HG03066 (cell line): ENCODE results near the gene RAB33A.
A peak's percentile ranks its signal among the peaks of the same experiment; 100 is the strongest.

Experiments
- ATAC-seq: cut with Tn5 transposase; IDR thresholded peaks from one replicate; pipeline ENCODE4 v1.9.1; 2021; ENCODE audit warnings: low read depth; ENCODE audit not compliant: unreplicated experiment

RAB33A gene

GRCh38 chrX:130170752-130171445 lies 863 bp upstream of the RAB33A start:
- peak; percentile 67 for ATAC-seq

GRCh38 chrX:130172127-130172845 lies 524 bp downstream of the RAB33A start:
- ATAC-seq: no peak

GRCh38 chrX:130173190-130173895 lies 1.6 kb downstream of the RAB33A start:
- peak; percentile 41 for ATAC-seq

GRCh38 chrX:130174045-130174704 lies 2.4 kb downstream of the RAB33A start:
- no peak for ATAC-seq

GRCh38 chrX:130174937-130175336 lies 3.2 kb downstream of the RAB33A start:
- no peak for ATAC-seq

- ATAC-seq: peak; percentile 74
Measured at GRCh38 chrX:130176354-130176776, 4.6 kb downstream of the RAB33A start.

- no peak for ATAC-seq
Measured at GRCh38 chrX:130176942-130177341, 5.2 kb downstream of the RAB33A start.

- no peak for ATAC-seq
Measured at GRCh38 chrX:130179170-130179569, 7.4 kb downstream of the RAB33A start.

- no peak for ATAC-seq
Measured at GRCh38 chrX:130179579-130180215, 7.9 kb downstream of the RAB33A start.

- no peak for ATAC-seq
Measured at GRCh38 chrX:130184168-130184567, 12.4 kb downstream of the RAB33A start.

- ATAC-seq: no peak
Measured at GRCh38 chrX:130184857-130185256, 13.1 kb downstream of the RAB33A start.

- no peak for ATAC-seq
Measured at GRCh38 chrX:130186651-130187050, 14.9 kb downstream of the RAB33A start.

- ATAC-seq: no peak
Measured at GRCh38 chrX:130190801-130191200, 19.0 kb downstream of the RAB33A start.

GRCh38 chrX:130196466-130196865 lies 24.7 kb downstream of the RAB33A start:
- no peak for ATAC-seq

GRCh38 chrX:130197464-130197863 lies 25.7 kb downstream of the RAB33A start:
- no peak for ATAC-seq

- ATAC-seq: no peak
Measured at GRCh38 chrX:130204647-130205046, 32.9 kb downstream of the RAB33A start.

- no peak for ATAC-seq
Measured at GRCh38 chrX:130211415-130212186, 39.8 kb downstream of the RAB33A start.

- ATAC-seq: no peak
Measured at GRCh38 chrX:130212371-130212770, 40.6 kb downstream of the RAB33A start.

- no peak for ATAC-seq
Measured at GRCh38 chrX:130213376-130213775, 41.6 kb downstream of the RAB33A start.

GRCh38 chrX:130216320-130216719 lies 44.6 kb downstream of the RAB33A start:
- ATAC-seq: no peak
